HUES64 (cell line): ENCODE measurements around the gene CACNG7.
"Not testable (repeated sequence)": the region's sequence is repeated elsewhere in the genome, so short reads cannot be mapped to it uniquely, and the experiment has no call there.

Source experiments
- H3K27ac ChIP-seq: 2 replicates; pipeline ENCODE4 v1.7.0; 2013; ENCODE audit warnings: low read depth, low read length, inconsistent platforms
- H3K27me3 ChIP-seq: 2 replicates; pipeline ENCODE4 v1.6.1; 2013; ENCODE audit warnings: mild to moderate bottlenecking, low read length; ENCODE audit not compliant: insufficient read depth
- H3K36me3 ChIP-seq: 2 replicates; pipeline ENCODE4 v1.6.1; 2013; ENCODE audit warnings: mild to moderate bottlenecking, low read length; ENCODE audit not compliant: insufficient read depth
- H3K4me1 ChIP-seq: 2 replicates; pipeline ENCODE4 v1.6.1; 2013; ENCODE audit warnings: mild to moderate bottlenecking, low read length, moderate library complexity; ENCODE audit not compliant: insufficient read depth
- H3K4me3 ChIP-seq: 2 replicates; pipeline ENCODE4 v1.5.1; 2013; ENCODE audit warnings: mild to moderate bottlenecking, low read length, moderate library complexity
- H3K9ac ChIP-seq: 2 replicates; pipeline ENCODE4 v1.6.1; 2013; ENCODE audit warnings: mild to moderate bottlenecking, low read depth, low read length
- H3K9me3 ChIP-seq: 2 replicates; pipeline ENCODE4 v1.6.1; 2013; ENCODE audit warnings: low read depth, low read length; ENCODE audit not compliant: insufficient read depth
- WGBS: fragments of 150-250, 120-280 bp; methylation state at CpG from one replicate; pipeline ENCODE4 v1.1.7; 2013; ENCODE audit warnings: missing lambda C conversion rate; 5-methylcytosine and 5-hydroxymethylcytosine counted together

The CACNG7 gene

DNA sequence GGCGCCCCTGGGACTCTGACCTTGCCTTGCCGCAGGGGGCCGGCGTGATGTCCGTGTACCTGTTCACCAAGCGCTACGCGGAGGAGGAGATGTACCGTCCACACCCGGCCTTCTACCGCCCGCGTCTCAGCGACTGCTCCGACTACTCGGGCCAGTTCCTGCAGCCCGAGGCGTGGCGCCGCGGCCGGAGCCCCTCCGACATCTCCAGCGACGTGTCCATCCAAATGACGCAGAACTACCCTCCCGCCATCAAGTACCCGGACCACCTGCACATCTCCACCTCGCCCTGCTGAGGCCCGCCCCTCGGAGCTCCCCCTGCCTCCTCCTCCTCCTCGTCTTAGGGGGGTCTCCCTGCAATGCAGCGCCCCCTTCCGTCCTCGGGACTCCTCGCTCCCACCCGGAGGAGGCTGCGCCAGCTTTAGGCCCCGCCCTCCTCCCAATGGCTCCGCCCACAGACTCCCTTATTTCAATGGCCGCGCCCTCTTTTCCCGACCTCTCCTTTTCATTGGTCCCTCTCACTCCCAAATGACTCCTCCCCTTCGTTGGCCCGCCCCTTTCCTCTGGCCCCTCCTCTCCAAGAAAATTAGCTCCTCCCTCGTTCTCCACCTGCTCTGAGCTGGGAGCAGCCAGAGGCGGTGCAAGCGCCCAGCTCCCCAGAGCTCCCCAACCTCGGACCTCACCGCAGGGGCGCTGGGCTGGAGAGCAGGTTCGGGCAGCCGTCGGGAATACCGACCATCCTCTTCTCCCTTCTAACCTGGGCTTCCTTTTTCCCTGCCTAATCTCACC, 33.1 kb downstream of the CACNG7 start:
- Histone ChIP-seq H3K27ac (peak overlapping the region; percentile 63; the same call in 1 of the 2 replicates), H3K4me3 (peak overlapping the region; percentile 72), H3K9me3 (no peaks in the 10 kb centered on the region), H3K9ac (peak overlapping the region; percentile 69), H3K27me3 (peaks cover 5% of the 10 kb centered on the region; the same call in 1 of the 2 replicates), H3K36me3 (peaks cover 13% of the 10 kb centered on the region; the same call in 1 of the 2 replicates), H3K4me1 (peaks cover 11% of the 10 kb centered on the region; the same call in 1 of the 2 replicates)
- WGBS = 15% methylated on average over 55 of the region's 55 CpGs

DNA sequence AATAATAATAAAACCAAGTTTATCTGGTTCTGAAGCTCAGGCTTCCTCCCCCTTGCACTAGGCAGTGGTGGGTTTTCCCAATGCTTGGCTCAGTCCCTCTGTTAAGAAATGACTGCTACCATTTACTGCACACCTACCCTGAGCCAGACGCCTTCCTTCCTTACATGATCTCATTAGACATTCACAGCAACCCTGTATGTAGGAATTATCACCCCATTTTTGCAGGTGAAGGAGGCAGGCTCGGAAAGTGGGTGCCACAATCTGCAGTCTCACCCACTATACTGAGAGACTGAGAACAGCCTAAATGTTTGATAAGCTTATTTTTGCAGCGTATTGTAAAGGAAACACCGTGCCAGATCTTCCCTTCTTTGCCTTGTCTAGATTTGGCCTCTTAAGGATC, 35.3 kb downstream of the CACNG7 start:
- 91% methylated on average over 4 of the region's 4 CpGs for WGBS
- H3K9me3 ChIP-seq = no peaks in the 10 kb centered on the region

DNA sequence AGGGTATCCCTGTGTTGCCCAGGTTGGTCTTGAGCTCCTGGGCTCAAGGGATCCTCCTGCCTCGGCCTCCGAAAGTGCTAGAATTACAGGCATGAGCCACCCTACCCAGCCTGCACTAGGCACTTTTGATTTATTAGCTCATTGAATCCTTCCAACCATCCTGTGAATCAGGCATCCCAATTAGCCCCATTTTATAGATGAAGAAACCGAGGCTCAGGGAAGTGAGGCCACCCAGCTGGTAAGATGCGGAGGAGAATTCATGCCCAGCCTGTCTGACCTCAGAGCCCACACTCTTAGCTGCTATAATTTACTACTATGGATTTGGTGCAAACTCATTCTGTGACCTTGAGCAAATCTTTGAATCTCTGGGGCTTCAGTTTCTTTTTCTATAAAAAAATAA, 35.9 kb downstream of the CACNG7 start:
- H3K4me1 ChIP-seq = peaks cover 11% of the 10 kb centered on the region; the same call in 1 of the 2 replicates
- peaks cover 5% of the 10 kb centered on the region; the same call in 1 of the 2 replicates for H3K36me3 ChIP-seq
- H3K9ac ChIP-seq = no peak overlapping the region
- H3K27ac ChIP-seq = no peak overlapping the region; the same call in 1 of the 2 replicates
- peaks cover 5% of the 10 kb centered on the region; the same call in 1 of the 2 replicates for H3K27me3 ChIP-seq
- H3K4me3 ChIP-seq = peak overlapping the region; percentile 42; the same call in 1 of the 2 replicates
- 95% methylated on average over 4 of the region's 4 CpGs for WGBS
- H3K9me3 ChIP-seq = no peaks in the 10 kb centered on the region

More for the DNA sequence above, 35.3 kb downstream of the CACNG7 start:
- H3K4me1 ChIP-seq = peaks cover 11% of the 10 kb centered on the region; the same call in 1 of the 2 replicates
- H3K27me3 ChIP-seq = peaks cover 5% of the 10 kb centered on the region; the same call in 1 of the 2 replicates
- H3K36me3 ChIP-seq = peaks cover 10% of the 10 kb centered on the region; the same call in 1 of the 2 replicates
- no peak overlapping the region for H3K4me3 ChIP-seq
- H3K27ac ChIP-seq = no peak overlapping the region
- no peak overlapping the region for H3K9ac ChIP-seq

DNA sequence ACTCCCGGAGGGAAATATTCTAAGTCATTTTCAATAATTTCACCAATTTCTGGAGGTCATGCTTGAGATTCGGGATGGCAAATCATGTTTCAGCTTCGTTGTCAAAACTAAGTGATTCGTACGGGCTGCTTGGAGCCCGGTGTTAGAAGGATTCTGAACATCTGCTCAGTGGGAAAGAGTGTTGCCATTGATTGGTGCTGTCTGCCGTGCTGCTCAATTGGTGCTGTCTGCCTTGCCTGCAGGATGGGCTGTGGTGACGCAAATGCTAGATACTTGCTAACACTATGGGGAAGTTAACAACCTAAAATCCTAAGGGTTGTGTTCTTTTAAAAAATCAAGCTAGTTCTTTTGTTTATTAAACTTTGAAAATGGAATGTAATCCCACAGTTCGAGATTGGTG, 36.4 kb downstream of the CACNG7 start:
- Histone ChIP-seq H3K4me3 (peak overlapping the region; percentile 42), H3K27me3 (peaks cover 5% of the 10 kb centered on the region; the same call in 1 of the 2 replicates), H3K9me3 (no peaks in the 10 kb centered on the region), H3K36me3 (peaks cover under 1% of the 10 kb centered on the region; the same call in 1 of the 2 replicates), H3K27ac (peak overlapping the region; percentile 35; the same call in 1 of the 2 replicates), H3K4me1 (peaks cover 11% of the 10 kb centered on the region; the same call in 1 of the 2 replicates), H3K9ac (no peak overlapping the region)
- 35% methylated on average over 9 of the region's 9 CpGs for WGBS

DNA sequence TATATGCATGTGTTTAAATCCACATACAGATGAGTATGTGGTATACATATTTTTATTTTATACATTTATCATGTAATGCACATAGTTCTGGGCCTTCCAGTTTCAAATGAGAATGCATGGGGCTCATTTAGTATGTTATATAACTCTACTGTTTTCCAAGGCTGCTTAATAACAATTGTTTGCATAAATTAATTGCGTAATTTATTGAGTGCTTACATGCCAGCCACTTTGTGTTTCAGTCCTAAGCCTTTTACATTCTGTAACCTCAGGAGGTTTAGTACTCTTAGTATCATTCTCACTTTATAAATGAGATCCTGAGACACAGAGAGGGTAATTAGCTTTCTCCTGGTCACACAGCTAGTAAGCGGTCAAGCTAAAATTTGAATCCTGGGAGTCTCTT, 36.9 kb downstream of the CACNG7 start:
- no peaks in the 10 kb centered on the region for H3K36me3 ChIP-seq
- no peak overlapping the region for H3K27ac ChIP-seq
- H3K4me1 ChIP-seq = peaks cover 11% of the 10 kb centered on the region; the same call in 1 of the 2 replicates
- WGBS = 100% methylated on average over 2 of the region's 2 CpGs
- H3K27me3 ChIP-seq = peaks cover 5% of the 10 kb centered on the region; the same call in 1 of the 2 replicates
- no peak overlapping the region for H3K9ac ChIP-seq
- peak overlapping the region; percentile 42 for H3K4me3 ChIP-seq
- H3K9me3 ChIP-seq = no peaks in the 10 kb centered on the region

DNA sequence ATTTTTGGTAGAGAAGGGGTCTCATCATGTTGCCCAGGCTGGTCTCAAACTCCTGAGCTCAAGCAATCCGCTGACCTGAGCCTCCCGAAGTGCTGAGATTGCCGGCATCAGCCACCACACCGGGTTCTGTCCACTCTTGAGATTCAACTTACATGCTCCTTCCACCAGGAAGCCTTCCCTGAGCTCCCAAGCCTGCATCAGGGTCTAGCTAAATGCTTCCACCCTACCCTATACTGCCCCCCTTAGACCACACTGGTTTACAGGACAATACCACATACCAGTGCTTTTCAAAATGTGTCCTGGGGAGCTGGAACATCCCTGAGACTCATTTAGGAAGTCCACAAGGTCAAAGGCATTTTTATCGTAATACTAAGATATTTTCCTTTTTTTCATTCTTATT, 38.5 kb downstream of the CACNG7 start:
- H3K9ac ChIP-seq = no peak overlapping the region
- no peak overlapping the region for H3K27ac ChIP-seq
- H3K9me3 ChIP-seq = no peaks in the 10 kb centered on the region
- peaks cover 5% of the 10 kb centered on the region; the same call in 1 of the 2 replicates for H3K27me3 ChIP-seq
- H3K36me3 ChIP-seq = no peaks in the 10 kb centered on the region
- peaks cover 11% of the 10 kb centered on the region; the same call in 1 of the 2 replicates for H3K4me1 ChIP-seq
- no peak overlapping the region for H3K4me3 ChIP-seq
- WGBS = 70% methylated on average over 5 of the region's 5 CpGs

DNA sequence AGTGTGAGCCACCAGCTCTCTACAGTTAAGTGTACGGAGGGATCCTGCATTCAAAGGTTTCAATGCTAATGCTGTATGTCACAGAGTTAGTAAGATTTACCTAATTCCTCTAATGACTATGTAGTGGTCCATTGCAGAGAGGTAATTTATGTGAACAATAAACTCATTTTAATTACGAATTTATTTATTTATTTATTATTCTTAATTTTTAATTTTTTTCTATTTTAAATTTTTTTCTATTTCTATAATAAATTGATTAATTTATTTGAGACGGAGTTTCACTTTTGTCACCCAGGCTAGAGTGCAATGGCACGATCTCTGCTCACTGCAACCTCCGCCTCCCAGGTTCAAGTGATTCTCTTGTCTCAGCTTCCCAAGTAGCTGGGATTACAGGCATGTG, 39.5 kb downstream of the CACNG7 start:
- WGBS = 93% methylated on average over 4 of the region's 5 CpGs
- not testable (repeated sequence) for H3K4me3 ChIP-seq, H3K36me3 ChIP-seq, H3K27me3 ChIP-seq, H3K9ac ChIP-seq, H3K9me3 ChIP-seq, H3K27ac ChIP-seq, H3K4me1 ChIP-seq

DNA sequence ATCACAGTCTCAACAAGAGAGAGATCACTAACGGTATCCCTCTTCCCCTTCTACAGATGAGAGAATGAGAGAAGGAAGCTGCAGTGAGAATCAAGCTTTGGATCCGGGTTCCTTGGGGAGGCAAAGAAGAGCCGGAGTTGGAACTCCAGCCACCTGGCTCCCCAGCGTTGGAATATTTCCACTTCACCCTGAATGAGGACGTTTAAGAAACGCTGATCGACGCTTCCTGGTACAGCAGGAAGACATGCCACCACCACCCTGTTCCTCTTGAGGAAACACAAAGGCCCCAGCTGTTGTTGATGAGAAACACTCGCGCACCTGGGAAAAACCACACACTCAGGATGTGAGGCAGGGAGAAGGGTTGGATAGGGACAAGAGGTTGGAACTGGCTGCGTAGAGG, 42.4 kb downstream of the CACNG7 start:
- Histone ChIP-seq H3K36me3 (no peaks in the 10 kb centered on the region), H3K4me1 (peaks cover 5% of the 10 kb centered on the region; the same call in 1 of the 2 replicates), H3K27me3 (no peaks in the 10 kb centered on the region), H3K4me3 (no peak overlapping the region), H3K27ac (no peak overlapping the region), H3K9me3 (no peaks in the 10 kb centered on the region), H3K9ac (no peak overlapping the region)
- WGBS = 75% methylated on average over 11 of the region's 11 CpGs

DNA sequence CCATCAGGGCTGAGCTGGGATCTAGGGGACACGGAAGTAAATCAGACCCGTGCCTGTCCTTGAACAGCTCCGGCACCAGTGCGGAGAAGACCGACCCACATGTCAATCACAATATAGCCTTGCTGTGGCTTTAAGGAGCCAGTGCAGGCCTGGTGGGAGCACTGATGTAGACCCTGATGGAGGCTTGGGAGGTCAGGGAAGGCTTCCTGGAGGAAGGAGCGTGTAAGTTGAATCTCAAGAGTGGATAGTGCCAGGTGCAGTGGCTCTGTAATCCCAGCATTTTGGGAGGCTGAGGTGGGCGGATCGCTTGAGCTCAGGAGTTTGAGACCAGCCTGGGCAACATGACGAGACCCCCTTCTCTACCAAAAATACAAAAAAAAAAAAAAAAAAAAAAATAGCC, 42.9 kb downstream of the CACNG7 start:
- no peak overlapping the region for H3K9ac ChIP-seq
- no peak overlapping the region for H3K27ac ChIP-seq
- 91% methylated on average over 8 of the region's 9 CpGs for WGBS

DNA sequence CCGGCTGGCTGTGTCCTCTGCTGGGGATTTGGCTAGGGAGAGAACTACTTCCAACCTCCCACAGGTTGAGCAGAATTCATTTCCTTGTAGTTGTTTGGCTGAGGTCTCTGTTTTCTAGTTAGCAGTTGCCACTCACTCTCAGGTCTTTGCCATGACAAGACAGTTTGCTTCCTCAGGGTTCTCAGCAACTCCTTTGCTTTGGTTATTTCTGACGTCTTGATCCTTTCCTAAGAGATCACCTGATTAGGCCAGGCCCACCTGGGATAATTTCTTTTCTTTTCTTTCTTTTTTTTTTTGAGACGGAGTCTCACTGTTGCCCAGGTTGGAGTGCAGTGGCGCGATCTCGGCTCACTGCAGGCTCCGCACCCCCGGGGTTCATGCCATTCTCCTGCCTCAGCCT, 44.3 kb downstream of the CACNG7 start:
- Histone ChIP-seq H3K9me3 (no peaks in the 10 kb centered on the region), H3K4me3 (no peak overlapping the region), H3K36me3 (no peaks in the 10 kb centered on the region), H3K4me1 (peaks cover 14% of the 10 kb centered on the region), H3K27me3 (0 out of 2 replicates have a peak, but pooled peaks cover 8% of the 10 kb centered on the region), H3K9ac (no peak overlapping the region), H3K27ac (no peak overlapping the region)
- 92% methylated on average over 8 of the region's 8 CpGs for WGBS

More for the DNA sequence above, 42.9 kb downstream of the CACNG7 start:
- Histone ChIP-seq H3K27me3 (no peaks in the 10 kb centered on the region), H3K9me3 (no peaks in the 10 kb centered on the region), H3K4me1 (peaks cover 8% of the 10 kb centered on the region), H3K4me3 (no peak overlapping the region), H3K36me3 (no peaks in the 10 kb centered on the region)

DNA sequence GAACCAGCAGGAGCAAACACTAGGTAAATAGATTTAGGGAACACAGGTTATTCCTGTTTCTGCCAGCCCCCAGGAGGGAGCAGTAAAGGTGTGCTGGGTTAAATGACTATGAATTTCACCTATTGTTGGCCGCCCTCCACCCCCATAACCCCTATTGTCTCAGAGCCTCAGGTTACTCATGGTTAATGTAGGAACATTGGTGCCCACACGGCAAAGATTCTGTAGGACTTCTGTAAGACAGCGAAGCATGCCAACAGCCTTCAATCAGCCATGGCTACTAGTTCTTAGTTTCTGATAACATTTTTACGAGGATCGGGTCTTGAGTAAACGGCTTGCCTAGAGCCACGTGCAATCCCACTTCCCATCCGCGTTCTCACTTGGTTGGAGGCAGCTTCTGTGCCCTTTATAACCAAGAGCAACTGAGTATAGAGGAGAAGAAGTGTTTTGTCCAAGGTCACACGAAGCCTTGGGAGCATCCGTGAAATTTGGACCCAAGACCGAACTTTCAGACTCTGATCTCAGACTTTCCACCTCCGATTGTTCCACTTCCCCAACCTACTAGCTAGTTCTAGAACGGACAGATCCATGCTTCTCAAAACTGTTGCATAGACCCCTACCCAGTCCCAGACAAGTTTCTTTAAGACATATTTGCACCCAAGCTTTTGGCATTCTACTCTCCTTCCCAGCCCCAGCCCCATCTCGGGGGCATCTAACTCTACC, 48.5 kb downstream of the CACNG7 start:
- Histone ChIP-seq H3K4me3 (peak overlapping the region; percentile 37), H3K9me3 (no peaks in the 10 kb centered on the region), H3K27ac (peak overlapping the region; percentile 60), H3K9ac (peak overlapping the region; percentile 48), H3K27me3 (peaks cover 32% of the 10 kb centered on the region), H3K4me1 (peaks cover 20% of the 10 kb centered on the region), H3K36me3 (no peaks in the 10 kb centered on the region)
- WGBS = 24% methylated on average over 14 of the region's 15 CpGs
